NCI-H1417 treated with DMSO at 0.1 percent for 48 hours (cell line): Measurements from ENCODE around the gene ZNF774.
"Not testable (repeated sequence)": the region's sequence is repeated elsewhere in the genome, so short reads cannot be mapped to it uniquely, and the experiment has no call there.

Experiments
- DNase-seq: peaks from one replicate; lab custom pipeline; 2025; lab: John Stamatoyannopoulos, UW

The ZNF774 gene

DNA sequence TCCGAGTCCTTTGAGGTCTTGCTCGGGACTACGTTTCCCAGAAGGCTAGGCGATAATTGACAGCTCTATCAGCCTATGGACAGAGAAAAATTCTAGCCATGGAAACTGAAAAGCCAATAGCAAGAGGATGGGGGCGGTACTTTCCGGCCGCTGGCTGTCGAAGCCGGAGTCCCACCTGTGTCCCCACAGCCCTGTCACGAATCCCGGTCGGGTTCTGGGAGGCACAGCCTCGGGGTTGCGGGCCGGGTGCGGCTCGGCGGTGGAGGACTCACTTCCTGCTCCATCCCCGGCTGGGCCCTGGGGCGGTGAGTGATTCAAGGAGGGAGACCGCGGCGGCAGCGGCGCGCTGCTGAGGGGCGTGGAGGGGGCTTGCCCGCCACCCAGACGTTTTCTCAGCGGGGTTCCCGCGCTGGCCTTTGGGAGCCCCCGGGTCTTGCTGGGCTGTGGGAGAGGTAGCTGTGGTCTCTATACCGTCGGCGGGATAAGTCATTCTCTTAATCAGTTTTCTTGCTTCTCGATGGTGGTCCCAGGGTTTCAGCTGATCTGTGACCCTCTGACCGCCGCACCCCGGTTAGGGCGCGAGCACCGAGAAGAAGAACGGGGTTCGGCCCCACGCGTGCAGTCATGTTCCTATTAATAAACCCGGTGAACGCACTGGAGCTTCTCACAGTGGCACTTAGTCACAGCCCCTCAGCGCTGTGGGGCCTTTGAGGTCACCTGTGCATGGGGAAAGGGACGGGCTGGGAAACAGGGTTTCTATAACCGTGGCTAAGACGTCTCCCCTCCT, at the start of gene ZNF774:
ZNF774 (plus strand) TSS at position 178 of the 787 bp plus-strand sequence. CDS start 2,377 bp downstream, outside the sequence.
- DNase-seq: peak; percentile 96

DNA sequence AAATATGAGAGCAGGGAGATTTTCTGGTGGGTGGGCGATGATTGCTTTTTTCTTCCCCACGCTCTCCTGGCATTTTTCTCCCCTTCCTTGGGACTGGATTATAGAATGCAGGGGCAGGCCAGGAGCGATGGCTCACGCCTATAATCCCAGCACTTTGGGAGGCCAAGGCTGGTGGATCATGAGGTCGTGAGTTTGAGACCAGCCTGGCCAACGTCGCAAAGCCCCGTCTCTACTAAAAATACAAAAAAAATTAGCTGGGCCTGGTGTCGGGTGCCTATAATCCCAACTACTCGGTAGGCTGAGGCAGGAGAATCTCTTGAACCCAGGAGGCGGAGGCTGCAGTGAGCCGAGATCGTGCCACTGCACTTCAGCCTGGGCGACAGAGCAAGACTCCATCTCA, 46.7 kb upstream of the ZNF774 start:
- DNase-seq: not testable (repeated sequence)

DNA sequence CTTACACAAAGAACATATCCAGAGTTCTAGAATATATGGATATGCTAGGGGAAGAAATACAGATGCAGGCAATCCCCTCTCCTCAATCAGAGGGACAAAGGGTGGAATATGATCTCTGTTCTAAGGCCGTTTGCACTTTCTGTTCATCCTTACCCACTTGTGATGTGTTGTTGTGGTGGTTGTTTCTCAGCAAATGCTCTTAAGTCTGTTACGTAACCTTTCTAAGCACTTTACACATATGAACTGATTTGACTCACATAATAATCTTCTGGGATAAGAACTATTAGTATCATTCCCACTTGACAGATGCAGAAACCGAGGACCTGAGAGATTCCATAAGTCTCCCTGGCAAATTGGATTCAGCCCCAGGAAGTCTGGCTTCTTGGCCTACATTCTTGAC, 46.2 kb upstream of the ZNF774 start:
- no peak for DNase-seq

DNA sequence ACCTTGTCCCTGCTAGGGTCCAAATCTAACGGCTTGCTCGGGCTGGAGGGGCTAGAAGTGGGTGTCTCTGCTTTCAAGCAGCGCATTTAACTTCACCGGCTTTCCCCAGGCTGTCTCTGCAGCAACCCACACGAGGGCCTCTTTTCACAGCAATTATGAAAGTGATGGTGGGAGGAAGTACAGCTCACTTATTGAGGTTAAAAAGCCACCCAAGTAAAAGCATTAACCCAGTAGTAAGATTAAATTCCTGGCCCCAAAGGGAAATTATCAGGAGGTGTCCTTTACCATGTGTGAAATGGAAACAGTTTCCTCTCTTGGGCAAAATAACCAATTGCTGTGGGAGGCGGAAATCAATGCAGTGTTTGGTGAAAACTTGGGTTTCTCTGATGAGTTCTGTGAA, 45.5 kb upstream of the ZNF774 start:
- DNase-seq: no peak

DNA sequence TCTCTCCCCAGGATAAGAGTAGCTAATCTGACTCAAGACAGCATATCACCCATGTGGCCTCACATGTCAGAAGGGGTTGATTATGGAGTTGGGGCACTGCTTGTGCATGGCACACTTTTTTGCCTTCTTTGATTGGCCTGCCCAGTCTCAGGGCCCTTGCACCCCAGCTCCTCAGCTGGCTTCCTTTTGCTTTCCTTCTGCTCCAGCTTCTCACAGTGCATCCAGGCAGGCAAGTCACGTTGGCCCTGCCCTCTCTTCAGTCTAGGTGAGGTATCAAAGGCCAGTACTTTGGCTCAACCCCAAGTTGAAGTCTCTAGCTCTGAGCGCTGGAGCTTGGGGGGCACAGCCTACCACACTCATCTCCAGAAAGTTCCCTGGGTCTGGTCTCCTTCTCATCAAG, 44.4 kb upstream of the ZNF774 start:
- no peak for DNase-seq

DNA sequence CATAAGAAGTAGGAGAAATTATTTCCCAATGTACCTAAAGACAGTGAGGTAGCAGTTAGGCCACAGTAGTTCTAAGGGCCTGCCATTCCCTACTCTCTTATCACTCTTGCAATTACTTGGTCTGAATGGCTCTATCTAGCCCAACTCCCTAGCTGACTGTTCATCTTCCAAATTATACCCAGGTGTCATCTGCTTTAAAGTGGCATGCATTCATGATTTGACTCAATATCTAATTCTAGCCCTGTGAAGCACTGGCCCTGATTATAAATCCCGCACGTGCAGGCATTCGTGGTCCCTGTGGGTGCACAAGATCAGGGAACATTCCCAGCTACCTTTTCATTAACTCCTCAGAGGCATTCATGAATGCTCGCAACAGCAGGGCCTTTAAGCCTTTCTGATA, 43.1 kb upstream of the ZNF774 start:
- no peak for DNase-seq

DNA sequence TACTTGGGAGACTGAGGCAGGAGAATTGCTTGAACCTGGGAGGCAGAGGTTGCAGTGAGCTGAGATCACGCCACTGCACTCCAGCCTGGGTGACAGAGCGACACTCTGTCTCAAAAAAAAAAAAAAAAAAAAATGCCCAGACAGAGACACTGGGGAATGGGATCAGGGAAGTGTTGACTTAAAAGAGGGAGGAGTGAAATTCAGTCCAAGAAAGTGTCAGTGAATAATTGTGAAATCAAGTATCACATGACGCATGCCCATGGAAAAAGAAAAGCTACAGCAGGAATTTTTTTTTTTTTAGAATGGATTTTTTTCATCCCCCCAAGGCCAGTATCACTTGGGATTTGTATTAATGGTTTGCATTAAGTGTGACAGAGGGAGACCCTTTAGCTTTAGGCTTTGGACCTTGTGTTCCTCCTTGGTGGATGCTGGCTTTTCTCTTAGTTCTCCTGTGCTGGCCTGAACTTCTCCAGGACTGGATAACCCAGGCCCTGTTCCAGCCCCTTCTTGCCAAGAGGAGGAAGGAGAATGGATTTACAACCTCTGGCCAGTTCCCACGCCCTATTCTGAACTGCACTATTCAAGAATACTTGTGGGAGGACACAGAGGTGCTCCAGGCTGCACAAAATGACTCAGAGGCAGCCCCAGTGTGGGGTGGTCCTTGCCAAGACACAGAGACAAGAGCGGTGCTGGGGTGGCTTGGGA, 36.7 kb upstream of the ZNF774 start:
- DNase-seq: no peak

DNA sequence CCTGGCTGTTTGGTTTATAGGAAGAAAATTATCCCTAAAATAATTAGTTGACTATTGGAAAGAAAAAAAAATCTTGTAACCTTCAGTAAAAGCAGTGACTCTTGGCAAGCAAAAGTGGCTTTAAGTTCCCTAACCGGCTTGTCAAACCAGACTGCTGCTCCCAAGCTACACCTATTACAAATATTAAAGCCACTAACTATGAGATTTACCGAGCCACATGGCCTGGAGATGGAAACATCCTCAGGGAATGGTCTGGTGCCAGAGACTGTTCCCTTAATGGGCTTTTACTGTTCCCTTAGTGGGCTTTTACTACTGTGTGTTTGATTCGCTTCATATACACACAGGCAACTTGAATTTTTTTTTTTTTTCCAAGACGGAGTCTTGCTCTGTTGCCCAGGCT, 35.9 kb upstream of the ZNF774 start:
- no peak for DNase-seq

DNA sequence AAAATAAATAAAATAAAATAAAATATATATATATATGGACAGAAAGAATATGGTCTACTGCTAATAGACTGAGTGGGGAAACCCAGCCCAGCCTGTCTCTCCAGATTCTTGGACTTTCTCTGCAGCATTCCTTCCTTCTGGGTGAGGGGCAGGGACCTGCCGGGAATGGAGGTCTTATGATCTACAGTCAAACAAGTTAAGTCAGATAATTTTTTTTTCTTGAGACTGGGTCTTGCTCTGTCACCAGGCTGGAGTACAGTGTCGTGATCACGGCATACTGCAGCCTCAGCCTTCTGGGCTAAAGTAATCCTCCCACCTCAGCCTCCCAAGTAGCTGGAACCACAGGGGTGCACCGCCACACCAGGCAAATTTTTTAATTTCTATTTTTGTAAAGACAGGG, 33.5 kb upstream of the ZNF774 start:
- DNase-seq: no peak

DNA sequence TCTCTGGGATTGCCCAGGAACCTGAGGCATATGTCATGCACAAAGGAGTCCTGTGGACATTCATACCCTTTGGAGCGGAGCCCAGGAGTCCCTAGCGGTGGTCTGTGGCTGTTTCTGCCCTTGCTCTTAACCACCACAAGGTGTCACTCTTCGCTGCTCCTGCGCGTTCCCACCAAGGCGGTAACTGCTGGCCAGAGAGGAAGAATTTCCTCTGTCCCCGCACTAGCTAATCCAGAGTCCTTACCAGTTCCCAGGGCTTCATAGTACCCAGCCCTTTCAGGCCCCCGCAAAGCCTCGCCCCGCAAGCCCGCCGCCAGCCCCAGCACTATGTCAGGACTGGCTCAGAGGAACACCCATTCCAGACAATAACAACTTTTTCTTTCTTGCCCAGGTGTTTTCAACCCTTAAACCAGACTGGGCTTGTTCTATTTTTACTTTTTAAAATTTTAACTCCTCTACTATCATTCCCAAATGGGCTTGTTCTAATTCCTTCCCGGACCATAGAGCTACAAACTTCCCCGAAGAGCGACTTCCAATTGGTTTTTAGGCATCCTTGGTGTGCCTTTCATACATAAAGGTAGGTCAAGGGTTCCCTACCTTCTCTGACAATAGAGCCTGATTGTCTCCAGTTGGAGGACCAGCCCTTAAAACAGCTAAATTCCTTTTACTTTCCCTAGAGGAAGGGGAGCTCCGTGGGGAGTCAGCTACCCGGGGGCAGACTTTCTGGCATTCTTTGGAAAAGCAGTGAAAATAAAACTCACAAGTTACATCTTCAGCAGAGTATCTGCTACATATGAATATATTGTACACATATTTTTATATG, 31.8 kb upstream of the ZNF774 start:
- peak; percentile 71 for DNase-seq

DNA sequence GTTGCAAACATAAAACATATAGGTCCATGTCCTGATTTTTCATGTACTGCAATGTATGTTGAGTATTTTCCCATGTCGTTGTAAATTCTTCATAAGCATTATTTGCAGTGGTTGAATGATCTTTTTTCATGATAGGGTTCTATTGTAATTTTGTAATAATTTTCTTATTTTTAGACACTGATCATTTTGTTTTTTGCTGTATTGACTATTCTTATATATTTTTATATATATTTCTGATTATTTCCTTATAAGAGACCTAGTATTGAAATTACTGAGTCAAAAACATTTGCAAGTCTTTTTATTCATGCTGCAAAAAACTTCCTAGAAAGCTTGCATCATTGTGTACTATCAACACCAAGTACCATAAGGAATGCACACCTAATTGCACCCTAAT, 31.2 kb upstream of the ZNF774 start:
- DNase-seq: no peak

DNA sequence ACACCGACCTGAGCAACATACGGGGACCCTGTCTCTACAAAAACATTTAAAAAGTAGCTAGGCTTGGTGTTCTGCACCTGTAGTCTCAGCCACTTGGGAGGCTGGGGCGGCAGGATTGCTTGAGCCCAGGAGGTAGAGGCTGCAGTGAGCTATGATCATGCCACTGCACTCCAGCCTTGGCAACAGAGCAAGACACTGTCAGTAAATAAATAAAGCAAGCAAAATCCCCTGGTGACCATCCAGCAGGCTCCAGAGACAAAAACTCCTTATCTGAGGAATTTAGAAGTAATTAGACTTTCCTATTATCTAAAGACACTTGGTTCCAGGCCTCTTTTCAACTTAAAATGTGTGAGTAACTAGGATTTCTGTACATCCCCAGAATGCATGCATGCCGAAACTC, 29.5 kb upstream of the ZNF774 start:
- no peak for DNase-seq

DNA sequence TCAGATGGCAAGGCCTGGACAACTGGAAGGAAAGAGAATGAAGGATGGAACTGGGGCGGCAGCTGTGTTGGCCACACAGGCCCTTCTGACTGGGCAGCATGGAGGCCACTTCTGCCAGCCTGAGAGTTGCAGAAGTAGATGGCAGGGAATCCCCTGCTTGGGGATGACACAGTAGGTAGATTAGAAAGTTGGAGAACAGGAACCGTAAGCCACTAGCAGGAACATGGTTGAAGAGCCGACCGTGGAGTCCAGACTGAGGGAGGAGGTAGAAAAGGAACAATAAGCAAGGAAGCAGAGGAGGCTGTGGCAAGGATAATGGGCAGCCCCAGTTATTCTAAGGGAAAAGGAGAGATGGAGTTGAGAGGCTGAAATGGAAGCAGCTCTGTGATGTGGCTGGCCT, 26.4 kb upstream of the ZNF774 start:
- DNase-seq: no peak

DNA sequence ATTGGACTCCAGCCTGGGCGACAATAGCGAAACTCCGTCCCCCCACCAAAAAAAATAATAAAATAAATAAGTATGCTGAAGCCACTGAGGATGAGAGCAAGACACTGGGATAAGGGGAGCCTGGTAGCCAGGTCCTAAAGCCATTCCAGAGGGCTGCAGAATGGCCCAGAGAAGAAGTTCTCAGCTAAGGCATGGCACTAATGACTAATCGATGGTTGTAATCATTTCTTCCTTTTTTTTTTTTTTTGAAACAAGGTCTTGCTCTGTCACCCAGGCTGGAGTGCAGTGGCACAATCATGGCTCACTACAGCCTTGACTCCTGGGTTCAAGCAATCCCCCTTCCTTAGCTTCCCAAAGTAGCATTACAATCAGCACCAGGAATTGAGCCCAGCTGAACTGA, 25.6 kb upstream of the ZNF774 start:
- no peak for DNase-seq

DNA sequence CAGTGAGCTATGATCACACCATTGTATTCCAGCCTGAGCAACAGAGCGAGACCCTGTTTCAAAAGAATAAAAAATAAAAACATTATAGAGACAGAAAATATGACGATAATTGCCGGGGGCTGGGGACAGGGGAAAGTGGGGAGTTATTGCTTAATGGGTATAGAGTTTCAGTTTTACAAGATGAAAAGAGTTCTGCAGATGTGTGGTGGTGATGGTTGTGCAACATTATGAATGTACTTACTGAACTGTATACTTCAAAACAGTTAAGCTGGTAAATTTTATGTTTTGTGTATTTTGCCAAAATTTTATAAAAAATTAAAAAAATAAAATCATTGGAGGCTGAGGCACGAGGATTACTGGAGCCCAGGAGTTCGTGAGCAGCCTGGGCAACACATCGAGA, 24.8 kb upstream of the ZNF774 start:
- DNase-seq: no peak

DNA sequence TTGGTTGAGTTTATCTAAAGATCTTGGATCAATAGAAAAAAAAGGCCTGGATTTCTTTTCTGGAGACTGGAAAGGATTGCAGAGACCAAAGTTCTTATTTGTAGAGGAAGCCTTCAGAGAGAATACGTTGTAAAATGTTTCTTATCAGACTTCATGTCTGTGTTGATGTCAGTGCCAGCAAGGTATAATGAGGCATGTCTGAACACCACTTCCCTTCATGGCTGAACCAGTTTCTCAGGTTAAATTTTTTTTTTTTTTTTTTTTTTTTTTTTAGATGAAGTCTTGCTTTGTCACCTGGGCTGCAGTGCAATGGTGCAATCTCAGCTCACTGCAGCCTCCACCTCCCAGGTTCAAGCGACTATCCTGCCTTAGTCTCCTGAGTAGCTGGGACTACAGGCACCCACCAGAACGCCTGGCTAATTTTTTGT, 17.8 kb upstream of the ZNF774 start:
- no peak for DNase-seq

DNA sequence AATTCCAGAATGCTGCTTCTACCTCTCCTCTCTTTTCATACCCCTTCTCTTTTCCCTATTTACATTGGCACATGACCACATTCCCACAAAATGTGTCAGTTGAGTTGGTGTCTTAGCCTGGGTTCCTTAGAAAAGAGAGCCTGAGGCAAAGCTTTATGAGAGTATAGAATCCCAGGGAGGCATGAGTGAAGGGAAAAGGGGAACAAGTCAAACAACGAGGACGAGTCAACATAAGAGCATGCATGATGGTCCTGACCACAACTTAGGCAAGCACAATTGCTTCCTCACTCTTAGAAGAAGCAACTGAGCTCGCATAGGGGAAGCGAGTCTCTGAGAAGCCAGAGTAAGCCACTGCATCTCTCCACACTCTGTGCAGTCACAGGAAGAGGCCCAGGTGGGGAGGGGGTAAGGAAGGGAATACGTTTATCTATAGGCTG, 15.4 kb upstream of the ZNF774 start:
- no peak for DNase-seq

DNA sequence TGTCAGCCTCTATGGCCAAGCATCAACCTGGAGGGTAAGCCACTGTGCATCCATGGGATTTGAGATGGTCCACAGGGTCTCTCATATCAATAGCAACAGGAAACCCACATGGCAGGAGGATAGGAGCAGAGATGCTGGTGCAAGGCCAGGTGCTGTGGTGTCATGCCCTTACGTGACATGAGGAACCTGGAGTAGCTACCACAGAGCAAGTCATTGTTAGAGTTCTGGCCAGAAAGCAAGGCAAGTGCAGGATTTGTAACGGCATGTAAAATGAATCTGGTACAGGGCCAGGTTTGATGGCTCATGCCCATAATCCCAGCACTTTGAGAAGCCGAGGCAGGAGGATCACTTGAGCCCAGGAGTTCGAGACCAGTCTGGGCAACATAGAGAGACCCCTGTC, 14.8 kb upstream of the ZNF774 start:
- DNase-seq: no peak

DNA sequence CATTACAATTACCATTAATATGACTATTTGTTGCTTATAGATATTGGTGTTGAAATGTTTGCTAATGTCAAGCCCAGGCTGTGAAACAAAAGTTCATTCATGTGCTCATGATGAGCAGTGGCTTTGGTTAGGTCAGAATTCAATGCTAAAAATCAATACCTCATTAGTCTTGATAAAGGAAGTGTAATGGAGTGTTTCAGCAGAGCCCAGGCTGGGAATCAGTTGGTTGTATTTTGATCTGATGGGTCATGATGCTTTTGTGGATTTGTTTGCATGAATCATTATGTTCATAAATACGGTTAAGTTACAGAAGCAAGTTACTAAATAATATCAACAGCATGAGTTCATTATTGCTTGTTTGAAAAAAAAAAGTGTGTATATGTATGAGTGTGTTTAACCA, 13.6 kb upstream of the ZNF774 start:
- no peak for DNase-seq

DNA sequence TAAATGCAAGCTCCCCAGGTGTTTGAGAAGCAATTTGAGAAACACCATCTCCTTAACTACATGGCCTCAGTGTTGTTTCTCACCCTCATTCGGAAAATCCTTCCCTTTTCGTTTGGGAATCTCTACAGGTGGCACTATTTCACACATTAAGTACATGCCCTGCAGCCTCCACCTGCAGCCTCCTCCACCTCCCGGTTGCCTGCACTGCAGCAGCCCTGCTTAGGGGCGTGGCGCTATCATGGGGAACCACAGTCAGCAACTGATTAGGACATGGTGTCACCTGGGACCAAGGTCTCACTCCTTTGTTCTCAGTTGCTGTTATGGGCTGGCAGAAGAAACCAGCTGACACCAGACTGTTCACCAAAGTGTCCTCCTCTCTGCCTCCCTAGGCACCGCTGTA, 11.7 kb upstream of the ZNF774 start:
- DNase-seq: no peak

DNA sequence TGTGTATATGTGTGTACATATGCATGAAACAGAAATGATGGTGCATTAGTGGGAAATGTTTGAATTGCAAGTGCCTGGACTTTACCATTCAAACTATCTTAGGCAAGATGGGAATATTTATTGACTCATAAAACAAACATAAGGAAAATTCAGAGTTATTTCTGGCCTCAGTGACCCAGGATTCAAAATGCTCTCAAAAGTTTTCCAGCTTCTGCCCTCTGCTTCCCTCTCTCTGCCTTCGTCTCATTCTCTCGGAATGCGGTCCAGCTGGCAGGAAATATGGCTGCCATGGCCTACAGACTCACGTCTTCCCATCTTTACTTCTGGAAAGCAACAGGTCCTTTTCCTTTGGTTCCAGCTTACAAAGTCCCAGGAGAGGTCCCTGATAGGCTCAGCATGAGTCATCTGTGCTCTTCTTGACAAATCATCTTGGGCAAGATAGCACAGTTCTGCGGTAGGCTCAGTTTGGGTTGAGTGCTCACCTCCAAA, 8.7 kb upstream of the ZNF774 start:
- no peak for DNase-seq

DNA sequence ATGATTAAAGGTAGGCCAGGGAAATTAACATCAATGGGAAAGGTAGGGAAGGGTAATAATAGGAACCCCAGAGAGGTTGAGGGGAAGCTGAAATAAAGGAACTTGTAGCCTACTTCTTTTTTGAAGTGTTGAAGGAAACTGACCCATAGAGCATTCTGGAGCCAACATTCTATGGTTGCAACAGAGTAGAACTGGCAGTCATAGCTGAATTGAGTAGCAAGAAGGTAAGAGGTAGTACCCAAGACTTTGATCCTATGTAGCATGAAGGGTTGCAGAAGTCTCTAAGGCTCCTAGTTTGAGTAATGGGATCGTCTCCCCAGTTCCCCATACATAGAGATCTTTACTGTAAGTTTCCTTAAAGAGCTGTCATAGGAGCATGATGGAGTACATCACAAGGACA, 7.4 kb upstream of the ZNF774 start:
- no peak for DNase-seq

DNA sequence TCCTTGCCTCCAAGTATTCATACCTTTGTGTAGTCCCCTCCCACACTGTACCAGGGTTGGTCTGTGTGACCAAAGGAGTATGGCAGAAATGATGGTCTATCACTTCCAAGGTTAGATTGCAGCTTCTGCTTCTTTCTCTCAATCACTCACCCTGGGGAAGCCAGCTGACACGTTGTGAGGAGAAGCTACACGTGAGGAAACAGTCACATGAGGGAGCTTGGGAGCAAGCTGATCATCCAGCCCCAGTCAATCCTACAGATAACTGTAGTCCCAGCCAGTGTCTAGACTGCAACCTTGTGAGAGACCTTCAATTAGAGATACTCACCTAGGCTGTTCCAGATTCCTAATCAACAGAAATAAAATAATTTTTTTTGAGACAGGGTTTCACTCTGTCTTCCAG, 6.2 kb upstream of the ZNF774 start:
- no peak for DNase-seq
